Bronchus fibroblast of lung (primary cell): ENCODE data around the gene CLTA. TPM values are rescaled to one million over a fixed set of nuclear protein-coding genes. Genes with fewer than 3 reads are reported as not detected.

Experiments
- total RNA-seq: library from RNA; depleted of rRNA; stranded (reverse); fragments of >200 nt; gene quantifications from 2 replicates; pipeline ENCODE4 v1.2.3, GENCODE V29; 2015

The CLTA gene
- 260 and 303 TPM in 2 replicates for total RNA-seq

DNA sequence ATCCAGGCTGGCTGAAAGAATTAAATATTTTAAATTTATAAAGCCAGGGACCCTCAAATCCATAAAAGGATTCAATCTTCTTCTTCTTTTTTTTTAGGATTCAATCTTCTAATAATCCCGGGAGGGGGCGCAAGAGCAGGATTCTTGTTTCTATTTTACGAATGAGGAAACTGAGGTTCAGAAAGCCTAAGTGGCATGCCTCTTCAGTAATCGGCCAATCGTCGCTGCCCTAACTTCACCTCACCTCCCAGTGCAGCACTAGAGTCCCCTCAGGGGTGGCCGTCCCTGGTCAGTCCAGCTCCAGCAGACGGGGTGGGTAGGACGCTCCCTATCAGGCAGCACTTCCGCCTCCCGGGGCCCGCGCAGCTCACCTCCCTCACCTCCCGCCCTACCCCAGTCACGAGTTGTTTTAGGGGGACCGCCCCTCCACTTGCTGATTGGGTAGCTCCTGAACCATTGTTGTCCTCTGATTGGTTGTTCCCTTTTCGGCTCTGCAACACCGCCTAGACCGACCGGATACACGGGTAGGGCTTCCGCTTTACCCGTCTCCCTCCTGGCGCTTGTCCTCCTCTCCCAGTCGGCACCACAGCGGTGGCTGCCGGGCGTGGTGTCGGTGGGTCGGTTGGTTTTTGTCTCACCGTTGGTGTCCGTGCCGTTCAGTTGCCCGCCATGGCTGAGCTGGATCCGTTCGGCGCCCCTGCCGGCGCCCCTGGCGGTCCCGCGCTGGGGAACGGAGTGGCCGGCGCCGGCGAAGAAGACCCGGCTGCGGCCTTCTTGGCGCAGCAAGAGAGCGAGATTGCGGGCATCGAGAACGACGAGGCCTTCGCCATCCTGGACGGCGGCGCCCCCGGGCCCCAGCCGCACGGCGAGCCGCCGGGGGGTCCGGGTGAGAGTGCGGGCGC is at the start of gene CLTA:
TSS of gene CLTA (plus strand) at position 534 of the 902 bp plus-strand sequence. CDS start at position 670, 136 bp downstream.

DNA sequence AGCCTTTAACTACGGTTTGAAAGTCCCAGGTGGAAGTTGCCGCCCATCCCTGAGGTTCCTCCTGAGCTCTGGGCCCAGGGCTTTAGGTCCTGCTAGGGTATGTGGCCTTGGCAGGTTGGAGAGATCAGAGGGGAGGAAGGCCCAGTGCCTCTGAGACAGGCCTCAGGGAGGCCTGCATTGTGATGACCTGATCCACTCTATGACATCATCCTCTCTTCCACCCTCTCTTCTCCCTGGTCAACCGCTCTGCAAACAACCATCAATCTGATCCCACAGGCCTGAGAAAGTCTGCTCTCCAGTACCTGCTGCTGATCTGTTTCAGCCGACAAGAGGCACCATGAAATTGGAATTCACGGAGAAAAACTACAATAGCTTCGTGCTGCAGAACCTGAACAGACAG is 21.6 kb upstream of the CLTA start, which contains the start of gene CCIN:
TSS of gene CCIN (plus strand) at position 223 of the 400 bp plus-strand sequence. CDS start at position 338, 115 bp downstream.

GRCh38 chr9:36258208-36258995 is 67.7 kb downstream of the CLTA start, which contains the start of gene GNE:
GNE (minus strand) TSS chr9:36258448; CDS start chr9:36249355, 9,093 bp downstream.

Other genes with a start within 250 kb of the CLTA start
- gene OR2S2, start 232.8 kb upstream of the CLTA start, total RNA-seq = not detected in 2 replicates
- 7.4 and 11.3 TPM in 2 replicates for gene RECK, start 154.0 kb upstream of the CLTA start, total RNA-seq
- gene GLIPR2, start 54.2 kb upstream of the CLTA start, total RNA-seq = 28.7 and 30.8 TPM in 2 replicates
- gene CCIN, start 21.5 kb upstream of the CLTA start, total RNA-seq = 0.84 and 0.89 TPM in 2 replicates
- 28.7 and 28.9 TPM in 2 replicates for gene GNE, start 67.5 kb downstream of the CLTA start, total RNA-seq
- gene RNF38, start 209.3 kb downstream of the CLTA start, total RNA-seq = 5.7 and 6.4 TPM in 2 replicates